ENCODE data around the gene TTC22. TPM values are rescaled to one million over a fixed set of nuclear protein-coding genes. Genes with fewer than 3 reads are reported as not detected.

TTC22 gene
- not detected in 2 replicates for total RNA-seq

- no peak for DNase-seq (ENCODE audit: low read depth, low spot score)
These were observed at the start of gene TTC22 for GRCh38 chr1:54800899-54801759. TTC22 (minus strand) TSS chr1:54801323; CDS start chr1:54801163, 160 bp downstream.

DNA sequence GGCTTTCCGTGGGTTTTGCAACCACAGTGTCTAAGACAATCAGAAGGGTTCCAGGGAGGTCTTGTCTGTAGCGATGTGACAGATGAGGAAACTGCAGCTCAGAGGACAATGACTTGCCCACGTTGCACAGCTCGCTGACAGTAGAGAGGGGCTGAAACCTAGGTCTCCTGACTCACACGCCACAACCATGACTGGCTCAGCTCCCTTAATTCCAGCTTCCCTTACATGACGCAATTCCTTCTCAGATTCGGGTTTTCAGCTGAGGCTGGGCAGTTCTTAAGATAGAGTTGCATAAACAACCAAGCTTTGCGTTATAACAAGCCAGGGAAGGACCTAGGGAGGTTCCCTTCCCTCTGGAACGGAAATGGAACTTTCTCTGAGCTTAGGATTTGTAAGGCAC lies 49.6 kb upstream of the TTC22 start:
- no peak for DNase-seq (ENCODE audit: low read depth, low spot score)

GRCh38 chr1:54850069-54850730 lies 49.1 kb upstream of the TTC22 start:
- DNase-seq (ENCODE audit: low read depth, low spot score), result no peak

GRCh38 chr1:54849219-54850068 lies 48.3 kb upstream of the TTC22 start:
- no peak for DNase-seq (ENCODE audit: low read depth, low spot score)

GRCh38 chr1:54848134-54848948 lies 47.2 kb upstream of the TTC22 start:
- DNase-seq (ENCODE audit: low read depth, low spot score), result no peak

- no peak for DNase-seq (ENCODE audit: low read depth, low spot score)
These were observed 45.7 kb upstream of the TTC22 start for GRCh38 chr1:54846716-54847284.

DNA sequence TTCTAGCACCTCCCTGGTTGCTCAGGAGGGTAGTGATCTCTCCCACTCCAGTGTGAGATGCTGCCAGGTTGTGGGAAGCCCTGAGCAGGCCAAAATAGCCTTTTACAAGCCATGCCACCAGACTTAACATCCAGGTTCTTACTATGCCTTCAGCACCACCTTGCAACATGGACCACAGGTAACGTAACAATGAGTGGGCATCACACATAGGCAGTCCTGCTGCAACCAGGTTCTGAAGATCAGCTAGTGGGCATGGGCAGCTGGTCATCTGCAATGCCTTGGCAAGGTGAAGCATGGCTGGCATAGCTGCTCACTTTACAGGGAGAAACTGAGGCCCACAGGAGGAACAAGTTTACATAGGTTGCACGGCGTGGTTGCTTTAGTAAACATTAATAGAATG lies 45.2 kb upstream of the TTC22 start:
- DNase-seq (ENCODE audit: low read depth, low spot score), result no peak

DNA sequence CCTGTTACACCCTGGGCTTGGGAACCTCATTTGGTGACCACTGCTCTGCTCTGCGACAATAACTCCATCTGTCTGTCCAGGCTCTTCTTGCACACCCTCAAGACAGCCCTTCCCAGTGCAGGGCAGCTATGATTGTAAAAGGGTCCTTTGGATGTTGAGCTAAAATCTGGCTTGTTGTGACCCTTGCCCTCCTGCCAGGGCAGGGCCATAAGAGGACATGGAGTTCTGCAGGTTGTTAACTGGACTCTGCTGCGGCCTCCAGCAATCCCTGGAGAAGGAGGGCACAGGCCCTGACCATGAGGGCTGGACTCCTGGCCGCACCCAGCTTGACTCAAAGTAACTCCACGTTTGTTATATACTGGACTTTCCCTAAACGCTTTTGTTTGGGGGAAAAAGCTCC lies 44.6 kb upstream of the TTC22 start:
- no peak for DNase-seq (ENCODE audit: low read depth, low spot score)

GRCh38 chr1:54844564-54844963 lies 43.4 kb upstream of the TTC22 start:
- DNase-seq (ENCODE audit: low read depth, low spot score), result no peak

- DNase-seq (ENCODE audit: low read depth, low spot score), result no peak
These were observed 42.3 kb upstream of the TTC22 start for GRCh38 chr1:54843449-54843848.

DNA sequence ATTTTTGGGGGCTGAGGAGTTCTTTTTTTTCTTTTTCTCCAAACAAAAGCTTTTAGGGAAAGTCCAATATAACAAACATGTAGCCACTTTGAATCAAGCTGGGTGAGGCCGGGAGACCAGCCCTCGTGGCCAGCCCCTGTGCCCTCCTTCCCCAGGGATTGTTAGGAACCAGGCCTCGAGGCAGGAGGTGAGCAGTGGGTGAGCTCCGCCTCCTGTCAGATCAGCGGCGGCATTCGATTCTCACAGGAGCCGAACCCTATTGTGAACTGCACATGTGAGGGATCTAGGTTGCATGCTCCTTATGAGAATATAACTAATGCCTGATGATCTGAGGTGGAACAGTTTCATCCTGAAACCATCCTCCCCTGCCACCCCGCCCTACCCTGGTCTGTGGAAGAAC lies 41.8 kb upstream of the TTC22 start:
- DNase-seq (ENCODE audit: low read depth, low spot score), result no peak

DNA sequence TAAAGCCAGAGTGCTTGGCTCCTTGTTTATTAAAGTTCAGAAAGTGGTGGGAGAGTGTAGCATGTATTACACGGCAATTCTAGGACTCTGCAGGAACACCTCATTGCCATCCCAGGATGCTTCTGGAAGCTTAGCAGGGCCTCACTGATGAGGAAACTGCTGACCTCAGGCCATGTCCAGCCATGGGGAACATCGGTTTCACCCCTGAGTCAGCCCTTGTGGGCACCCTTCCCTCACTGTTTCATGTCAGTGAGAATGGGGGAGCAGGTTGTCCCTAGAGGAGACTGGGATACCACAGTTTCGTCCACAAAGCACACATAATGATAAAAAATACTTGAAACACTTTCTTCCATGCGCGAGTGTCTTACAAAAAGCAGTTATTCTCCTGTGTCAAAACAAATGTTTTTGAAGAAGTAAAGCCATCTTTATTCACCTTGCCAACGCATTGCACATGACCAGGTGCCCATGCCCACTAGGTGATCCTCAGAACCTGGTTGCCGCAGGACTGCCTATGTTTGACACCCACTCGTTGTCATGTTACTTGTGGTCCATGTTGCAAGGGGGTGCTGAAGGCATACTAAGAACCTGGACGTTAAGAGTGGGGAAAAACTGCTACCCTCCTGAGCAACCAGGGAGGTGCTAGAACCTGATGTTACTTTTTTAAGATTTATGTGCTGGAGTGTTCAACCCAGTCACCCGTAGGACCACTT lies 41.2 kb upstream of the TTC22 start:
- no peak for DNase-seq (ENCODE audit: low read depth, low spot score)

- DNase-seq (ENCODE audit: low read depth, low spot score), result no peak
These were observed 38.7 kb upstream of the TTC22 start for GRCh38 chr1:54839824-54840223.

GRCh38 chr1:54838565-54839180 lies 37.5 kb upstream of the TTC22 start:
- no peak for DNase-seq (ENCODE audit: low read depth, low spot score)

- DNase-seq (ENCODE audit: low read depth, low spot score), result no peak
These were observed 36.1 kb upstream of the TTC22 start for GRCh38 chr1:54837002-54837853.

- DNase-seq (ENCODE audit: low read depth, low spot score), result no peak
These were observed 35.5 kb upstream of the TTC22 start for GRCh38 chr1:54836594-54836993.

- DNase-seq (ENCODE audit: low read depth, low spot score), result no peak
These were observed 34.8 kb upstream of the TTC22 start for GRCh38 chr1:54835970-54836369.

DNA sequence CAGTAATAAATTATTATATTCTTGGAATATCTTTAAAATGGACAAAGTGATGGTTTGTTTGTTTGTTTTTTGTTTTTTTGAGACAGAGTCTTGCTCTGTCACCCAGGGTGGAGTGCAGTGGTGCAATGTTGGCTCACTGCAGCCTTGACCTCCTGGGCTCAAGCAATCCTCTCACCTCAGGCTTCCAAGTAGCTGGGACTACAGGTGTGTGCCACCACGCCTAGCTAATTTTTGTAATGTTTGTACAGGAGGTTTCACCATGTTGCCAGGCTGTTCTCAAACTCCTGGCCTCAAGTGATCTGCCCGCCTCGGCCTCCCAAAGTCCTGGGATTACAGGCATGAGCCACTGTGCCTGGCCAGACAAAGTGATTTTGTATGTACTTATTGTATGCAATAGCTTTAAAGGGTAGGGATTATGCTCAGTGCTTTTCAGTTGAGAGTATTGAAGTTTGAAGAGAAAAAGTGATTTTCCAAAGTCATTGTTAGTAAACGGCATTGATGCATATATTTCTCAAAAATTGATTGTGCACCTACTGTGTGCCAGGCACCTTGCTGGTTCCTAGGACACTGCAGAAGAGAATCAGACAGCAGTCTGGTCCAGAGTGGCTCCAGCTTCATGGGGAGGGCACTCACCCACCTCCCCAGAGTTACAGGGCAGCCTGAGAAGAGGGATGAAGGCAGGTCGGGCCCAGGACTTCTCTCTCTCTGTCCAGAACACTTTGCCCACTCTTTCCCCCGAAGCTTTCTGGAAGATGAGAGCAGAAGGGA lies 34.2 kb upstream of the TTC22 start:
- no peak for DNase-seq (ENCODE audit: low read depth, low spot score)

Measured in pulmonary artery endothelial cell (primary cell).